GM23248 (cell line): ENCODE measurements around the gene PPFIA2.

Experiments used
- EZH2 ChIP-seq: fragments of 200-600 bp; sonication (generic); IDR thresholded peaks from 2 replicates; pipeline ENCODE4 v1.6.1; 2018; ENCODE audit warnings: antibody characterized with exemption, mild to moderate bottlenecking; ENCODE audit not compliant: insufficient read depth, poor library complexity, severe bottlenecking
- EZH2phosphoT487 ChIP-seq: fragments of 200-600 bp; sonication (generic); IDR thresholded peaks from 2 replicates; pipeline ENCODE4 v1.6.1; 2018; ENCODE audit warnings: antibody characterized with exemption, moderate library complexity, mild to moderate bottlenecking, low read depth; ENCODE audit not compliant: insufficient read depth

- no peak for TF ChIP-seq EZH2phosphoT487
- TF ChIP-seq EZH2 = no peak
These were observed 319.1 kb downstream of the PPFIA2 start for GRCh38 chr12:81440001-81440400.
